IgD-negative memory B cell (primary cell): ENCODE data around the gene JARID2. TPM values are rescaled to one million over a fixed set of nuclear protein-coding genes. Genes with fewer than 3 reads are reported as not detected.

Experiments used
- H3K27ac Mint-ChIP-seq, 3 donors: one replicate each; pipeline ENCODE4 v1.8.0; 2020 to 2022; ENCODE audit warnings: mild to moderate bottlenecking in 3 of 3, mixed read lengths in 3 of 3, moderate library complexity in 1 of 3
- H3K27me3 Mint-ChIP-seq: one replicate; pipeline ENCODE4 v1.8.0; 2021; ENCODE audit warnings: mixed read lengths
- H3K36me3 Mint-ChIP-seq: one replicate; pipeline ENCODE4 v1.8.0; 2020; ENCODE audit warnings: mild to moderate bottlenecking, mixed read lengths
- H3K4me1 Mint-ChIP-seq, 3 donors: one replicate each; pipeline ENCODE4 v1.8.0; 2020 to 2022; ENCODE audit warnings: mixed read lengths in 3 of 3, mild to moderate bottlenecking in 1 of 3
- H3K4me3 Mint-ChIP-seq, 4 donors: one replicate each; pipeline ENCODE4 v1.8.0; 2020 to 2022; ENCODE audit warnings: mild to moderate bottlenecking in 4 of 4, mixed read lengths in 4 of 4, moderate library complexity in 3 of 4
- H3K9me3 Mint-ChIP-seq, 3 donors: one replicate each; pipeline ENCODE4 v1.8.0; 2020 to 2021; ENCODE audit warnings: mixed read lengths in 3 of 3, mild to moderate bottlenecking in 1 of 3
- polyA plus RNA-seq: library from polyadenylated mRNA; unstranded; fragments of 300-500 nt; fragmentation: Illumina TruSeq; gene quantifications from one replicate; pipeline ENCODE4 v1.2.3, GENCODE V29; 2021

The JARID2 gene
- polyA plus RNA-seq, 1 donor from 2014 or later = 10.8 TPM

DNA sequence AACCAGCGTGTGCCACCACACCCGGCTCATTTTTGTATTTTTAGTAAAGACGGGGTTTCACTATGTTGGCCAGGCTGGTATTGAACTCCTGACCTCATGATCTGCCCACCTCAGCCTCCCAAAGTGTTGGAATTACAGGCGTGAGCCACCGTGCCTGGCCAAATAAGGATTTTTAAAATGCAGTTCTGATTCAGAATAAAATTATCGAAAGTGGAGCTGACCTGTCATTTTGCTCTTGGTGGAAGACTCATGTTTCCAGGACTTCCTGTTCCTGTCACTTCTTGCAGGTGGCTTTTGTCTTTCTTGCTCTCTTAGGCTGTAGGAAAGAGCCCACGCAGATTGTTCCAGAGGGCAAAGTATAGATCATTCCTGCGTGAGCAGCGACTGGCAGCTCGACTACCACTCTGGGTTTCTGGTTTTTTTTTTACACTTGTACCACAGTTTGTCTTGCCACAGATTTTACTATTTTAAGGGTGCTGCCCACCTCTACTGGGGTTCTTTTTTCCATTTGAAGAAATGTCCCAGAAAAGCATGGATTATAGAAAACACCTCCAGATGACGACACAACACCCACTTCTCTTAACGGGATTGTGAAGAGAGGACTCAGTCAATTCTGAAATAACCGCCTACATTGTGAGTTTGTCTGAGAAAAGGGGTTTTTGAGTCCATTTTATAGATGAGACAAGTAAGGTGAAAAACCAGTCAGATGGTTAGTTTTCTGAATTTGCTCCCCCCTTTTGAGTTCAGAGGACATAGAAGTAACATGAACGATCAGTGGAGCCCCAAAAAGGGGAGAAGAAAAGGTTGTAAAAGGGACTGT is 7.5 kb downstream of the JARID2 start:
- peak overlapping the region; percentile 93 to 97 (median 97) for H3K27ac Mint-ChIP-seq
- H3K36me3 Mint-ChIP-seq = no peaks in the 10 kb centered on the region
- H3K4me1 Mint-ChIP-seq = peaks cover 61 to 78% (median 73%) of the 10 kb centered on the region in 3 donors
- peak overlapping the region; percentile 38 to 72 (median 52) for H3K4me3 Mint-ChIP-seq
- H3K27me3 Mint-ChIP-seq = no peaks in the 10 kb centered on the region
- H3K9me3 Mint-ChIP-seq = no peaks in the 10 kb centered on the region

- no peaks in the 10 kb centered on the region for H3K27me3 Mint-ChIP-seq
- peak overlapping the region; percentile 21 to 97 (median 93) for H3K27ac Mint-ChIP-seq
- H3K4me1 Mint-ChIP-seq = peaks cover 64 to 81% (median 77%) of the 10 kb centered on the region in 3 donors
- no peaks in the 10 kb centered on the region for H3K9me3 Mint-ChIP-seq
- no peaks in the 10 kb centered on the region for H3K36me3 Mint-ChIP-seq
- H3K4me3 Mint-ChIP-seq = peak overlapping the region; percentile 46 to 84 (median 72)
These were observed 8.5 kb downstream of the JARID2 start for GRCh38 chr6:15254070-15254975.

DNA sequence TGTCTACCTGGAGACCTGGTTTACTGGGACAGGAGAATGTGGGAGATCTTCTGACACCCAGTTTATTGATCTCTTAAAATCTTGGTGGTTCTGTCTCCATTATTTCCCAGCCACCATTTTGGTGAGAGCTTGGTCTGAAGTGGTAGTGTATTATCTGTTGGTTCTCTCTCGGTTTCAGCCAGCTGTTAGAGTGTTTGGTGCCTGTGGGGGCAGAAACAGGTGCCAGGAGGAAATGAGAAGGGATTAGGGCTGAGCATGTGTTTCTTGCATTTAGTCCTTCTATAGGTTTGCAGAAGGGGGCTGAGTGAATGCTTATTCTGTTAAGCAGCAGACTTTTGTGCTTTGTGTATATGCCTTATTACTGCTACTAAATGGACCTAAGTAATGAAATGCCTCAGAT is 9.6 kb downstream of the JARID2 start:
- Mint-ChIP-seq H3K27ac (peak overlapping the region; percentile 20 to 82 (median 30)), H3K36me3 (no peaks in the 10 kb centered on the region), H3K9me3 (no peaks in the 10 kb centered on the region), H3K4me1 (peaks cover 67 to 83% (median 68%) of the 10 kb centered on the region in 3 donors), H3K27me3 (no peaks in the 10 kb centered on the region), H3K4me3 (peak overlapping the region; percentile 39 to 84 (median 60))

DNA sequence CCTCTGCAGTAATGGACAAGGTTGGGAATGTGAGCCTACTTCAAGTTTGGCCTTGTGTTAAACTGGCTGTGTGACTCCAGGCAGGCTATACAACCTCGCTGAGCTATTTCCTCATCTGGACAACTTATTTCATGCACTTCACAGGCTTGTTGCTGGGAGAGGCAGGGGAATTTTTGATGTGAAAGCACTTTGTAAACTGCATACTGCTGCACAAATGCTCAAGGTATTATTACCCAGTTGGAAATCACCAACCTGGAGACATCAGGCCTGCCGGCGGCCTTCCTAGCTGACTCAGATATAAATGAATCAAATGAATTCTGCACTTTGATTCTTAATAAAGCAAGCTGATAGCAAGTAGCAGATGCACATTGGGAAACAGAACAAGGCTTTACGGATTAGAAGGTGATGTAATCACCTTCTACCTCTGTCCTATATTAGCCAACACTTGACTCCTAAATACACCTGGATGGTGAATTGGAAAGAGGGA is 10.1 kb downstream of the JARID2 start:
- H3K4me1 Mint-ChIP-seq = peaks cover 68 to 85% (median 72%) of the 10 kb centered on the region in 3 donors
- no peaks in the 10 kb centered on the region for H3K36me3 Mint-ChIP-seq
- H3K27me3 Mint-ChIP-seq = no peaks in the 10 kb centered on the region
- peak overlapping the region in 2 of 3 donors; percentile 30 to 82 for H3K27ac Mint-ChIP-seq
- peak overlapping the region; percentile 39 to 84 (median 60) for H3K4me3 Mint-ChIP-seq
- H3K9me3 Mint-ChIP-seq = no peaks in the 10 kb centered on the region

- Mint-ChIP-seq H3K4me3 (peak overlapping the region in 2 of 4 donors; percentile 18 to 85), H3K4me1 (peaks cover 63 to 80% (median 73%) of the 10 kb centered on the region in 3 donors), H3K36me3 (no peaks in the 10 kb centered on the region), H3K9me3 (no peaks in the 10 kb centered on the region), H3K27me3 (no peaks in the 10 kb centered on the region), H3K27ac (peak overlapping the region in 1 of 3 donors; percentile 82)
These were observed 10.8 kb downstream of the JARID2 start for GRCh38 chr6:15256538-15257271.

DNA sequence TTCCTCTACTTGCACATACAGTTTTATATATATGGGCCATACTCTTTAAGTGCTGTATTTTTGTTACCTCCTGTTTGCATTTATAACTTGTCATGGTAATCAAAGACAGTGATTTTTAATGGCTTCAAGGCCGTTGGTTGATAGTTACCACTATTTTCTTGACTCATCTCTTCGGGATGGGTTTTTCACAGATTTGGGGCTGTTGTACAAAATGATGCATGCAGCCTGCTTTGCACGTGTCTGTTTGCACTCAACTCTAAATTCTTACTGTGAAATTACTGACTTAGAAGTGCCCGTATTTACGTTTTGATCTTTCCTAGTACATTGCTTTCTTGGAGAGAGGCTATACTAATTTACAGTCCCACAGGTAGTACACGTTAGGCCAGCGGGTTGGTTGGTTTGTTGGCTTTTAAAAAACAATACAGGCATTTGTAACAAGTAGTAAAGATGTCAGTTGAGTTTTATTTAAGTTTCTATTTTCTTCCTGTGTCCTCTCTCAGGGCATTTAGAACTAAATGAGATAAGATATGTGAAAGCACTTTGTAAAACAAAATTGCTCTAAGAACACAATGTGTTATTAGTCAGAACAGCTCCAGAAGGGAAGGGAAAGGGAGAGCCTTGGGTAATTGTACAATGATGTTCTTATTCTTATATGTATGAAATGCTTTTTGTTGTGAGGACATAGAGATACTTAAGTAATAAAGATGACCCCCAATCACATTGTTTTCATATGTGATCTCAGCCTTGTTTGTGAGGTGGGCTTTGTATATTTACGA is 11.7 kb downstream of the JARID2 start:
- Mint-ChIP-seq H3K36me3 (no peaks in the 10 kb centered on the region), H3K9me3 (peaks cover 0 to 2% (median 0%) of the 10 kb centered on the region in 3 donors), H3K27ac (no peak overlapping the region), H3K4me3 (no peak overlapping the region), H3K4me1 (peaks cover 56 to 77% (median 74%) of the 10 kb centered on the region in 3 donors), H3K27me3 (no peaks in the 10 kb centered on the region)

DNA sequence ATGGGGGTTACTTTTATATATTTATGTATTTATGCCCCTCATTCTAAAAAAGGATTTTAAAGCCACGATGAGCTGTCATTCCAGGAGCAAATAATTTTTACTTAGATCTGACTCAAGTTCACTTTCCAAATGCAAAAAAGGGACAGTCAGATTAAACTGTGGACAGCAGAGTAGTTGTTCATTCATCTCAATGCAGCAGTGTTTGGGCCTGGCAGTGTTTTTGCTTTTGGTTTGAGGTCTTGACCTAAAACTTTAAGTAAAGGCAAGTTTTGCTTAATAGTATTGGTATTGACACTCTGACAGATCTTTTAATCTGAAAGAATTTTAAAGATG is 13.9 kb downstream of the JARID2 start:
- Mint-ChIP-seq H3K27me3 (no peaks in the 10 kb centered on the region), H3K9me3 (peaks cover 0 to 2% (median 0%) of the 10 kb centered on the region in 3 donors), H3K27ac (peak overlapping the region in 1 of 3 donors; percentile 29), H3K4me1 (peaks cover 48 to 75% (median 73%) of the 10 kb centered on the region in 3 donors), H3K4me3 (peak overlapping the region in 1 of 4 donors; percentile 28), H3K36me3 (no peaks in the 10 kb centered on the region)

- Mint-ChIP-seq H3K4me1 (peaks cover 51 to 79% (median 78%) of the 10 kb centered on the region in 3 donors), H3K9me3 (peaks cover 0 to 2% (median 0%) of the 10 kb centered on the region in 3 donors), H3K4me3 (no peak overlapping the region), H3K27me3 (no peaks in the 10 kb centered on the region), H3K27ac (peak overlapping the region in 1 of 3 donors; percentile 29), H3K36me3 (no peaks in the 10 kb centered on the region)
These were observed 14.4 kb downstream of the JARID2 start for GRCh38 chr6:15260099-15260821.

DNA sequence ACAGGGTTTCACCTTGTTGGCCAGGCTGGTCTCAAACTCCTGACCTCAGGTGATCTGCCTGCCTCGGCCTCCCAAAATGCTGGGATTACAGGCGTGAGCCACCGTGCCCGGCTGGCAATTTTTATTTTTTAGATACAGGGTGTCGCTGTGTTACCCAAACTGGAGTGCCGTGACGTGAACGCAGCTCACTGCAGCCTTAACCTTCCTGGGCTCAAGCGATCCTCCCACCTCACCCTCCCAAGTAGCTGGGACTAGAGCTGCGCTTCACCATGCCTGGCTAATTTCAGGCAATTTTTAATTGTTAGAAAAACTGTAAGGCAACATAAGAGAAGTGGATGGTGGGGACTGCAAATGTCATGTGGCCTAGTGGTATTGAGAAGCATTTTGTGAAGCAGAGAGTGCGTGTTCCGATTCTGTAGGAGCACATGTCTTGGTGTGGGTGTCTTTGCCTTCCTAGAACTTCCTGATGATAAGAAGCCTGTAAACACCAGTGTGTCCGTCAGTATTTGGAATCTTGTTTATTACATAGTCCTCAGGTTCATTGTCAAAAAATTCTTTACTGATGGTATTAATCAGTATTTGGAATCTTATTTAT is 18.0 kb downstream of the JARID2 start:
- Mint-ChIP-seq H3K9me3 (peaks cover 0 to 2% (median 0%) of the 10 kb centered on the region in 3 donors), H3K27ac (peak overlapping the region in 1 of 3 donors; percentile 28), H3K36me3 (no peaks in the 10 kb centered on the region), H3K4me3 (peak overlapping the region in 2 of 4 donors; percentile 23 to 39), H3K4me1 (peaks cover 48 to 84% (median 81%) of the 10 kb centered on the region in 3 donors), H3K27me3 (no peaks in the 10 kb centered on the region)

- Mint-ChIP-seq H3K36me3 (no peaks in the 10 kb centered on the region), H3K4me1 (peaks cover 43 to 84% (median 79%) of the 10 kb centered on the region in 3 donors), H3K4me3 (peak overlapping the region in 1 of 4 donors; percentile 39), H3K27ac (no peak overlapping the region), H3K27me3 (no peaks in the 10 kb centered on the region), H3K9me3 (peaks cover 0 to 2% (median 0%) of the 10 kb centered on the region in 3 donors)
These were observed 18.5 kb downstream of the JARID2 start for GRCh38 chr6:15264412-15264811.

DNA sequence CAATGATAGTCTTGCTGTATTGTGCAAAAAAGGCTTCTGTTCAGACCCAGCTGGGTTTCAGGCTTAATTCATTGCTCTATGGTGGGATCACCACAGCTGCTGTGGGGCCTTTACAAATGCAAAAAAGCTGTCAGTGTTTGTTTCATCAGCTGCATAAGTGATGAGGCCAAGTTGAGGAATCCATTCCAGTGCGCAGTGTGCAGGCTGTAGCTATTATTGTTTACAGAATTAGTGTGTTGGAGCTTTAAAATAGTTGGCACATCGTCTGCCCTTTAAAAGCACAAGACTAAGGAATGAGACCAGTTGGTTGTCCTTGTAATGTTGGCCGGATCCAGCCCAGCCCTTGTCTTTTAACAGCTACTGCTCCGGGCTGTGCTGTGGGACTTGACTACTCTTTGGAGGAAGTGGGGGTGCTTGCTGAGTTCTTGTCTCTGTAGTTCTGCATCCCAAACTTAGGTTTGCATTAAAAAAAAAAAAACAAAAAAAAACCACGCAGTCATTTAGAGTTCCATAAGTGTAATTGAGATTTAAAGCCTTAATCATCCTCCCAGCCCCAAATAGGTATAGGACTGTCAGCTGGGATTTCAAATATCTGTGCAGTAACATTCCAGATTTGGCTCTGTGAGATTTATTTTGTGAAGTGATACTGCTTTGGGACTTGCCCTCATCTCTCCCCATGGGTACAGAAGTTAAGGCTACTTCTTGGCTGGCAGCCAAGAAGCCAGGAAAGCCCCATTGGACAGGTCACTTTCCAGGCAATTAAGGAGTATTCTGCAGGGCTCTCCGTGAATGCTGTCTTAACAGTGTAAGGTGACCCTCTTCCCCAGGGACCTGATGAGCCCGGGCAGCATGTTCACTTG is 19.3 kb downstream of the JARID2 start:
- Mint-ChIP-seq H3K27me3 (no peaks in the 10 kb centered on the region), H3K4me3 (peak overlapping the region in 2 of 4 donors; percentile 39 to 65), H3K9me3 (peaks cover 0 to 2% (median 0%) of the 10 kb centered on the region in 3 donors), H3K36me3 (no peaks in the 10 kb centered on the region), H3K27ac (peak overlapping the region in 2 of 3 donors; percentile 33 to 54), H3K4me1 (peaks cover 47 to 83% (median 77%) of the 10 kb centered on the region in 3 donors)

- peak overlapping the region in 1 of 4 donors; percentile 53 for H3K4me3 Mint-ChIP-seq
- peaks cover 0 to 2% (median 0%) of the 10 kb centered on the region in 3 donors for H3K9me3 Mint-ChIP-seq
- H3K4me1 Mint-ChIP-seq = peaks cover 47 to 76% (median 70%) of the 10 kb centered on the region in 3 donors
- no peaks in the 10 kb centered on the region for H3K36me3 Mint-ChIP-seq
- no peaks in the 10 kb centered on the region for H3K27me3 Mint-ChIP-seq
- H3K27ac Mint-ChIP-seq = peak overlapping the region in 1 of 3 donors; percentile 33
These were observed 19.9 kb downstream of the JARID2 start for GRCh38 chr6:15265787-15266186.
